Endothelial cell of umbilical vein (primary cell): Measurements from ENCODE around the gene RGPD8. TPM values are rescaled to one million over a fixed set of nuclear protein-coding genes. Genes with fewer than 3 reads are reported as not detected.

Experiments used
- BruUV-seq: library from RNA; stranded (reverse); fragments of 400-500 nt; replicated peaks from 2 replicates; lab custom pipeline; 2021; lab: Mats Ljungman, UMichigan
- CTCF ChIA-PET: fragments of 300-600, 350-600 bp; sonication (Branson Sonifier 250); formaldehyde crosslinking; loops from one replicate; lab custom pipeline; 2021; ENCODE audit warnings: antibody characterized with exemption, inconsistent platforms; lab: Charles Lee
- POLR2A ChIA-PET: fragments of 300-600, 350-600 bp; sonication (Branson Sonifier 250); formaldehyde crosslinking; loops from one replicate; lab custom pipeline; 2021; ENCODE audit warnings: antibody characterized with exemption, inconsistent platforms; lab: Charles Lee
- DNase-seq: peaks from one replicate; pipeline ENCODE4 v3.0.0-alpha.2; 2011; ENCODE audit warnings: low read depth, low spot score
- FAIRE-seq: peaks from 2 replicates; lab custom pipeline; 2011; peaks lifted over from hg19 to GRCh38; lab: Jason Lieb, UNC
- H2AFZ ChIP-seq: 2 replicates; pipeline ENCODE4 v1.6.0; 2012; ENCODE audit warnings: low read depth, low read length, control low read depth, inconsistent platforms
- H3K27ac ChIP-seq: 2 replicates; pipeline ENCODE4 v1.5.1; 2011; ENCODE audit warnings: low read depth, mild to moderate bottlenecking, control low read depth, low read length, moderate library complexity; ENCODE audit not compliant: insufficient read depth
- H3K27me3 ChIP-seq, 2 experiments: 2 replicates each; pipeline versions ENCODE4 v1.6.0 to v1.6.1; 2011; ENCODE audit warnings: low read length in 2 of 2, mixed read lengths in 1 of 2; ENCODE audit not compliant: control insufficient read depth in 2 of 2, insufficient read depth in 2 of 2
- H3K36me3 ChIP-seq, 2 experiments: 2 replicates in 1 of 2; 3 replicates in 1 of 2; pipeline ENCODE4 v1.5.1; 2011; ENCODE audit warnings: low read length in 2 of 2, mild to moderate bottlenecking in 1 of 2, moderate library complexity in 1 of 2; ENCODE audit not compliant: control insufficient read depth in 2 of 2, insufficient read depth in 2 of 2; ENCODE audit errors: extremely low read depth in 1 of 2
- H3K4me1 ChIP-seq: 3 replicates; pipeline ENCODE4 v1.5.1; 2011; ENCODE audit warnings: mild to moderate bottlenecking, low read length; ENCODE audit not compliant: control insufficient read depth, insufficient read depth; ENCODE audit errors: extremely low read depth
- H3K4me2 ChIP-seq: 2 replicates; pipeline ENCODE4 v1.6.1; 2011; ENCODE audit warnings: low read length, control low read depth, mixed read lengths; ENCODE audit not compliant: insufficient read depth
- H3K4me3 ChIP-seq, 3 experiments: fragments of 200-600 bp in 1 of 3; sonication (generic), shearing (Covaris generic) in 1 of 3; replicated peaks in 1 of 3; 2 replicates each; pipeline ENCODE4 v1.5.1; 2011 to 2016; ENCODE audit warnings: control low read depth in 3 of 3, low read length in 3 of 3, mild to moderate bottlenecking in 2 of 3, inconsistent platforms in 1 of 3, low read depth in 1 of 3, moderate library complexity in 1 of 3; ENCODE audit not compliant: insufficient read depth in 1 of 3
- H3K79me2 ChIP-seq: 2 replicates; pipeline ENCODE4 v1.6.0; 2012; ENCODE audit warnings: low read length, inconsistent platforms; ENCODE audit not compliant: control insufficient read depth, insufficient read depth
- H3K9ac ChIP-seq: replicated peaks from 2 replicates; pipeline ENCODE3; 2011; ENCODE audit warnings: low read length, control low read depth; ENCODE audit not compliant: insufficient read depth; ENCODE audit errors: extremely low read depth
- H3K9me1 ChIP-seq: replicated peaks from 3 replicates; pipeline ENCODE4 v1.6.0; 2011; ENCODE audit warnings: mild to moderate bottlenecking, low read length; ENCODE audit not compliant: control insufficient read depth, insufficient read depth; ENCODE audit errors: extremely low read depth
- H3K9me3 ChIP-seq: replicated peaks from 2 replicates; pipeline ENCODE4 v1.5.1; 2012; ENCODE audit warnings: low read length, inconsistent platforms; ENCODE audit not compliant: control insufficient read depth, insufficient read depth
- H4K20me1 ChIP-seq: replicated peaks from 2 replicates; pipeline ENCODE3; 2011; ENCODE audit warnings: mild to moderate bottlenecking, low read length; ENCODE audit not compliant: control insufficient read depth, insufficient read depth; ENCODE audit errors: extremely low read depth
- EZH2 ChIP-seq: IDR thresholded peaks from 2 replicates; pipeline ENCODE4 v1.6.1; 2012; ENCODE audit warnings: borderline replicate concordance, low read depth, mild to moderate bottlenecking, moderate library complexity, low read length, inconsistent platforms; ENCODE audit not compliant: severe bottlenecking
- FOS ChIP-seq: IDR thresholded peaks from 2 replicates; pipeline ENCODE4 v1.6.1; 2011; ENCODE audit warnings: mild to moderate bottlenecking, low read length, moderate library complexity, borderline replicate concordance; ENCODE audit not compliant: insufficient read depth
- GATA2 ChIP-seq: IDR thresholded peaks from 2 replicates; pipeline ENCODE4 v1.7.0; 2011; ENCODE audit warnings: low read depth, mild to moderate bottlenecking, moderate library complexity, mixed read lengths, low read length; ENCODE audit not compliant: insufficient read length, insufficient read depth
- JUN ChIP-seq: IDR thresholded peaks from 2 replicates; pipeline ENCODE4 v1.6.1; 2011; ENCODE audit warnings: borderline replicate concordance, low read depth; ENCODE audit not compliant: insufficient read length, insufficient read depth
- MAX ChIP-seq: IDR thresholded peaks from 2 replicates; pipeline ENCODE4 v1.6.1; 2011; ENCODE audit not compliant: insufficient read depth, insufficient read length
- POLR2A ChIP-seq: IDR thresholded peaks from 2 replicates; pipeline ENCODE4 v1.6.1; 2012; ENCODE audit warnings: low read depth, mild to moderate bottlenecking, control low read depth, low read length
- POLR2AphosphoS5 ChIP-seq: IDR thresholded peaks from 2 replicates; pipeline ENCODE4 v1.6.1; 2012; ENCODE audit warnings: low read depth, mild to moderate bottlenecking, control low read depth, low read length, moderate library complexity; ENCODE audit not compliant: insufficient read depth
- dilution Hi-C: fragments of 300-500 bp; cut with MboI; formaldehyde crosslinking; loops from one replicate; pipeline ENCODE4 v1.15.0; 2019; ENCODE audit warnings: low sequenced_read_pairs; ENCODE audit not compliant: extremely low pct_ligation_motif_present
- intact Hi-C: fragments of 100-400 bp; cut with micrococcal nuclease; formaldehyde crosslinking; loops from one replicate; pipeline ENCODE4 v1.10.0; 2022
- polyA plus RNA-seq, 4 experiments: library from polyadenylated mRNA; depleted of rRNA in 3 of 4; stranded (reverse) in 3 of 4; unstranded in 1 of 4; fragments of >200 nt; gene quantifications; 2 replicates each; pipeline versions ENCODE4 v1.2.1 to v1.2.3, GENCODE V29; 2011 to 2012; ENCODE audit warnings: missing spikeins in 1 of 4
- total RNA-seq: library from RNA; stranded (reverse); gene quantifications from 2 replicates; pipeline ENCODE4 v1.2.3, GENCODE V29; 2021
- TF ChIP-seq, protein P1 (sequence below), 2 donors: IDR thresholded peaks; 1 replicate in 1 of 2; 2 replicates in 1 of 2; pipeline ENCODE4 v1.5.1; 2011; ENCODE audit warnings: low read length in 2 of 2, mild to moderate bottlenecking in 2 of 2, moderate library complexity in 2 of 2, control low read depth in 1 of 2, inconsistent platforms in 1 of 2, low read depth in 1 of 2; ENCODE audit not compliant: insufficient read depth in 1 of 2; ENCODE audit errors: extremely low read depth in 1 of 2

Gene RGPD8
- total and polyA plus RNA-seq, 2 donors (not counting 3 experiments of a cell fraction or from before 2014, with no cell fraction given), result 0.98 to 10.8 TPM

DNA sequence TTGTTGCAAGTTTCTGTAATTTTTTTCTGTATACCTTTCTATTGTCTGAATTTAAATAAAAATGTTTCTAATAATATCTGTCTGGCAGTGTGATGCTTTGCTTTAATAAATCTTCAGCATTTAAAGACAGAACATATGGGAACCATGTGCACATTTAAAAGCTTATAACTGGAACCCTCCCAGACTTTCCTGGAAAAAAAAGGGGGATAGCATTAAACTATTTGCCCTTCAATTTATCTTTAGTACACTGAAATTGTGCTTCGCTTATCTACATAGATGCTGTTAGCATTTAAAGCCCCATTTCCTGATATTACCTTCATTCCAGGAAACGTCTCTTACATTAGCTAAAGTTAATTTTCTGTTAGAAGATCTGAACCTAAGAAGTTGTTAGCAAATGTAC is 93.5 kb downstream of the RGPD8 start:
- H3K4me2 ChIP-seq, result no peak overlapping the region
- no peak overlapping the region for H3K9ac ChIP-seq
- FAIRE-seq (no peak), DNase-seq (no peak)
- no peaks in the 10 kb centered on the region for H3K9me3 ChIP-seq
- dilution Hi-C loops, result no loop called here
- no TSS peak for BruUV-seq
- no peaks in the 10 kb centered on the region for H3K4me1 ChIP-seq
- POLR2A ChIA-PET, result no interaction called here
- intact Hi-C loops, result loop anchor here (10.0 kb wide), 1 partner anchor 455 kb away; the partner anchor contains the start of gene ANAPC1
- no peak for TF ChIP-seq POLR2A
- TF ChIP-seq FOS, result no peak
- TF ChIP-seq MAX, result no peak
- TF ChIP-seq, protein P1, sequence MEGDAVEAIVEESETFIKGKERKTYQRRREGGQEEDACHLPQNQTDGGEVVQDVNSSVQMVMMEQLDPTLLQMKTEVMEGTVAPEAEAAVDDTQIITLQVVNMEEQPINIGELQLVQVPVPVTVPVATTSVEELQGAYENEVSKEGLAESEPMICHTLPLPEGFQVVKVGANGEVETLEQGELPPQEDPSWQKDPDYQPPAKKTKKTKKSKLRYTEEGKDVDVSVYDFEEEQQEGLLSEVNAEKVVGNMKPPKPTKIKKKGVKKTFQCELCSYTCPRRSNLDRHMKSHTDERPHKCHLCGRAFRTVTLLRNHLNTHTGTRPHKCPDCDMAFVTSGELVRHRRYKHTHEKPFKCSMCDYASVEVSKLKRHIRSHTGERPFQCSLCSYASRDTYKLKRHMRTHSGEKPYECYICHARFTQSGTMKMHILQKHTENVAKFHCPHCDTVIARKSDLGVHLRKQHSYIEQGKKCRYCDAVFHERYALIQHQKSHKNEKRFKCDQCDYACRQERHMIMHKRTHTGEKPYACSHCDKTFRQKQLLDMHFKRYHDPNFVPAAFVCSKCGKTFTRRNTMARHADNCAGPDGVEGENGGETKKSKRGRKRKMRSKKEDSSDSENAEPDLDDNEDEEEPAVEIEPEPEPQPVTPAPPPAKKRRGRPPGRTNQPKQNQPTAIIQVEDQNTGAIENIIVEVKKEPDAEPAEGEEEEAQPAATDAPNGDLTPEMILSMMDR (IDR thresholded peaks at IDR 0.05; ENCODE audit: extremely low read depth in 1 of 2, insufficient read depth in 1 of 2, low read depth in 1 of 2, low read length in 2 of 2), result no peak
- no peak for TF ChIP-seq EZH2
- no peak for TF ChIP-seq POLR2AphosphoS5
- TF ChIP-seq GATA2, result no peak
- TF ChIP-seq JUN, result no peak
- H3K79me2 ChIP-seq, result no peaks in the 10 kb centered on the region
- no peaks in the 10 kb centered on the region for H3K27me3 ChIP-seq
- H4K20me1 ChIP-seq, result no peaks in the 10 kb centered on the region
- H3K9me1 ChIP-seq, result no peaks in the 10 kb centered on the region
- H3K36me3 ChIP-seq, result no peaks in the 10 kb centered on the region
- H3K27ac ChIP-seq, result no peak overlapping the region
- no peak overlapping the region for H2AFZ ChIP-seq
- no peak overlapping the region for H3K4me3 ChIP-seq
- CTCF ChIA-PET, result no interaction called here
